ENCODE data around the gene KRTAP10-10.

DNA sequence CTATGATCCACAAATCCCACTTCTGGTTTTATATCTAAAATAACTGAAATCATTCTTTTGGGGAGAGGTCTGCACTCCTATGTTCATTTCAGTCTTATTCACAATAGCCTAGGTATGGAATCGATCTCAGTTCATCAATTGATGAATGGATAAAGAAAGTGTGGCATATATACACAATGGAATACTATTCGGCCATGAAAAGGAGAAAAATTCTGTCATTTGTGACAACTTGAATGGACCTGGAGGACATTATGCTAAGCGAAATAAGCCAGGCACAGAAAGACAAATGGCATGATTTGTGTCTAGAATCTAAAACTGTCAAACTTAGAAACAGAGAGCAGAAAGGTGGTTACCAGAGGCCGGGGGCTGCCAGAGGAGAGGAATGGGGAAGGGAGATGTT, 30.7 kb upstream of the KRTAP10-10 start:
- TF ChIP-seq POLR2A (IDR thresholded peaks at IDR 0.05; ENCODE audit: low read depth, low read length) (no peak), POLR2AphosphoS5 (IDR thresholded peaks at IDR 0.05; ENCODE audit: low read depth, low read length) (no peak), TAF1 (IDR thresholded peaks at IDR 0.05; ENCODE audit: borderline replicate concordance, low read depth, low read length) (no peak)

Data from GM12892 (cell line).